SH-SY5Y (cell line): ENCODE results near the gene LCE1E.

Experiments
- GATA2 ChIP-seq: IDR thresholded peaks from 2 replicates; pipeline ENCODE4 v1.6.1; 2011; ENCODE audit warnings: mild to moderate bottlenecking, low read depth, low read length
- GATA3 ChIP-seq: IDR thresholded peaks from 2 replicates; pipeline ENCODE4 v1.6.1; 2011; ENCODE audit warnings: low read depth, mild to moderate bottlenecking, low read length, moderate library complexity

DNA sequence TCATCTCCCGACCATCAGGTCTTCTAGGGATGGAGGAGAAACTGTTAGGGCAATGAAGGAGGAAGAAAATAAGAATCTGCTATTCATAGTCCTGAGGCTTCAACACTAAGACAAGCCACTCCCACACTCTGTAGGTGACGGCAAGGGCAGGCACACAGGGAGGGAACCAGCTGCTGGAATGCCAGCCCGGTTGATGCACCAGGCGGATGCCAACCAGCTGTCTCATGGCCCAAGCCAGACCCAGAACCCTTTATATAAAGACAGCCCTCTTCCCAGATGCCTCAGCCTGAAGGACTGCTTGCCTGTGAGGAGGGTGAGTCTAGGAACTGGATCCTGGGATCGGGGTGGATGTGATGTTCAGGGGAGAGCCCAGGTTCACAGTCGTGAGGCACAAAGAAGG lies 28.3 kb upstream of the LCE1E start, which contains the start of gene KPRP:
- TF ChIP-seq GATA3 (no peak), GATA2 (no peak)
